Ovary (tissue), 9 donors: ENCODE measurements around the gene NCAN. TPM values are rescaled to one million over a fixed set of nuclear protein-coding genes. Genes with fewer than 3 reads are reported as not detected.

Source experiments
- DNase-seq, 5 donors: peaks; one replicate each; pipeline ENCODE4 v3.0.0-alpha.2; 2019 to 2020
- H3K27ac ChIP-seq, 2 donors: fragments of 200-600 bp; one replicate each; pipeline versions ENCODE4 v1.5.1 to v1.8.0; 2019 to 2022
- H3K27me3 ChIP-seq: fragments of 200-600 bp; one replicate; pipeline ENCODE4 v1.8.0; 2022
- H3K36me3 ChIP-seq: fragments of 200-600 bp; sonication (generic); one replicate; pipeline ENCODE4 v1.5.1; 2019
- H3K4me1 ChIP-seq: one replicate; pipeline ENCODE4 v1.8.1; 2013; ENCODE audit warnings: mild to moderate bottlenecking, moderate library complexity; ENCODE audit not compliant: insufficient read depth
- H3K4me3 ChIP-seq: fragments of 200-600 bp; sonication (generic); one replicate; pipeline ENCODE4 v1.5.1; 2017
- H3K9me3 ChIP-seq, 2 donors: fragments of 200-600 bp in 1 of 2; sonication (generic) in 1 of 2; one replicate each; pipeline versions ENCODE4 v1.5.1 to v1.8.1; 2013 to 2019; ENCODE audit warnings: mild to moderate bottlenecking in 1 of 2, moderate library complexity in 1 of 2
- EP300 ChIP-seq: sonication (generic); formaldehyde crosslinking; IDR thresholded peaks from one replicate; pipeline ENCODE4 v1.6.1; 2017; ENCODE audit warnings: antibody characterized with exemption
- POLR2A ChIP-seq: fragments of 450-650 bp; IDR thresholded peaks from one replicate; pipeline ENCODE4 v1.6.1; 2017; ENCODE audit warnings: antibody characterized with exemption, mild to moderate bottlenecking, moderate library complexity
- WGBS, 3 donors: extraction: QIAGEN DNeasy Blood & Tissue Kit in 1 of 3; methylation state at CpG; one replicate each; pipeline versions ENCODE4 v1.1.5 to v1.1.7; 2013 to 2017; 5-methylcytosine and 5-hydroxymethylcytosine counted together
- intact Hi-C, 4 donors: fragments of 100-400 bp; cut with DNase I; formaldehyde crosslinking; loops; one replicate each; pipeline versions ENCODE4 v1.11.0 to v1.15.1; 2022 to 2023
- polyA plus RNA-seq, 2 donors: library from polyadenylated mRNA; stranded (reverse); fragments of 200-250 nt in 1 of 2; fragments of 350-450 nt in 1 of 2; fragmentation: Illumina TruSeq in 1 of 2; extraction: RNeasy Lipid Tissue Mini Kit (QIAGEN cat#74804) in 1 of 2; gene quantifications; one replicate each; pipeline ENCODE4 v1.2.3, GENCODE V29; 2013 to 2014
- total RNA-seq, 7 donors: library from RNA; depleted of rRNA in 2 of 7; stranded (reverse); fragments of >200 nt in 2 of 7; fragmentation: NEBNext Ultra II Directional in 3 of 7; extraction: Animal tissue kit (Norgen Biotek cat#: 25700) in 3 of 7; gene quantifications; one replicate each; pipeline versions ENCODE4 v1.1.0 to v1.2.4, GENCODE V29; 2016 to 2023
- TF ChIP-seq, protein P1 (sequence below), 3 donors: fragments of 450-650 bp in 2 of 3; fragments of 200-600 bp in 1 of 3; IDR thresholded peaks; one replicate each; pipeline versions ENCODE4 v1.5.1 to v1.8.0; 2016 to 2022; ENCODE audit warnings: antibody characterized with exemption in 3 of 3, mild to moderate bottlenecking in 1 of 3
- donor health status: DM: no; HTN: no; CAD: no; lungs with moderate emphysema.
- donor health status: DM: no; HTN: no; CAD: no.
- donor health status: Bipolar disorder and iron deficiency.
- donor health status: DM: yes; HTN: yes; CAD: no.
- donor health status: DM: no; HTN: no; CAD: no.
- donor health status: DM: yes; HTN: yes; CAD: no.

NCAN gene
- total and polyA plus RNA-seq, 9 donors: not detected

DNA sequence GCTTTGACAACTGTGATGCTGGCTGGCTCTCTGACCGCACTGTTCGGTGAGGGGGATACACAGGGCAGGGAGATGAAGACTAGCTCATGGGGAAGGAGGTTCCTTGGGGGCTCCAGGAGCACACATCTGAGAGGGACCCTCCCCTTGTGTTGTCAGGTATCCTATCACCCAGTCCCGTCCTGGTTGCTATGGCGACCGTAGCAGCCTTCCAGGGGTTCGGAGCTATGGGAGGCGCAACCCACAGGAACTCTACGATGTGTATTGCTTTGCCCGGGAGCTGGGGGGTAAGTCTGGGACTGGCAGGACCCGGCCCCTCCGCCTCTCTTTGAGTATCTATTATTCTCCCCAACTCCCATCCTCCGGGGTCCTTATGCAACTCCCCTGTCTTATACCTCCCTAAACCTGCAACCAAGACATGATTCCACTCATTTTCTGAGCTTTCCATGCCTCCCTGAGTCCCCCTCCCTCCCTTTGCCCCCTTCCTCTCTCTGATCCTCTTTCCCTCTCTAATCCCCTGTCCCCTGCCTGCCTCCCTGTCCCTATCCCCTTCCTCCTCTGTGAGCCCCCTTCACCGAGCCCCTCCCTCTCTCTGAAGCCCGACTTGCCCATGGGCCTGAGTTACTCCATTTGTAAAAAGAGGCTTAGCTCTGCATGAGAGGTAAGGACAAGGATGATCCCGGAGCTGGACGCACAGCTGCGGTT, 12.5 kb downstream of the NCAN start:
- intact Hi-C loops: no loop called here
- no peak for TF ChIP-seq EP300
- no peak for TF ChIP-seq POLR2A
- TF ChIP-seq, protein P1, sequence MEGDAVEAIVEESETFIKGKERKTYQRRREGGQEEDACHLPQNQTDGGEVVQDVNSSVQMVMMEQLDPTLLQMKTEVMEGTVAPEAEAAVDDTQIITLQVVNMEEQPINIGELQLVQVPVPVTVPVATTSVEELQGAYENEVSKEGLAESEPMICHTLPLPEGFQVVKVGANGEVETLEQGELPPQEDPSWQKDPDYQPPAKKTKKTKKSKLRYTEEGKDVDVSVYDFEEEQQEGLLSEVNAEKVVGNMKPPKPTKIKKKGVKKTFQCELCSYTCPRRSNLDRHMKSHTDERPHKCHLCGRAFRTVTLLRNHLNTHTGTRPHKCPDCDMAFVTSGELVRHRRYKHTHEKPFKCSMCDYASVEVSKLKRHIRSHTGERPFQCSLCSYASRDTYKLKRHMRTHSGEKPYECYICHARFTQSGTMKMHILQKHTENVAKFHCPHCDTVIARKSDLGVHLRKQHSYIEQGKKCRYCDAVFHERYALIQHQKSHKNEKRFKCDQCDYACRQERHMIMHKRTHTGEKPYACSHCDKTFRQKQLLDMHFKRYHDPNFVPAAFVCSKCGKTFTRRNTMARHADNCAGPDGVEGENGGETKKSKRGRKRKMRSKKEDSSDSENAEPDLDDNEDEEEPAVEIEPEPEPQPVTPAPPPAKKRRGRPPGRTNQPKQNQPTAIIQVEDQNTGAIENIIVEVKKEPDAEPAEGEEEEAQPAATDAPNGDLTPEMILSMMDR (IDR thresholded peaks at IDR 0.05): no peak
- no peaks in the 10 kb centered on the region for H3K36me3 ChIP-seq
- peaks cover 2% of the 10 kb centered on the region for H3K4me1 ChIP-seq
- WGBS, 3 donors: 60 to 63% (median 63%) methylated on average over 17 of the region's 17 CpGs
- H3K9me3 ChIP-seq: no peaks in the 10 kb centered on the region
- H3K4me3 ChIP-seq: no peak overlapping the region
- H3K27ac ChIP-seq: no peak overlapping the region
- no peaks in the 10 kb centered on the region for H3K27me3 ChIP-seq
- DNase-seq: no peak

GRCh38 chr19:19224852-19225494, 13.2 kb downstream of the NCAN start:
- no peak for TF ChIP-seq POLR2A
- TF ChIP-seq, protein P1 (IDR thresholded peaks at IDR 0.05): peak in 2 of 3 donors; percentile 10 to 24
- WGBS, 3 donors: 1 to 2% (median 1%) methylated on average over 38 to 59 of the region's 59 CpGs
- H3K4me1 ChIP-seq: peaks cover 2% of the 10 kb centered on the region
- H3K9me3 ChIP-seq: no peaks in the 10 kb centered on the region
- intact Hi-C loops: no loop called here
- no peaks in the 10 kb centered on the region for H3K27me3 ChIP-seq
- no peak overlapping the region for H3K27ac ChIP-seq
- peak in 4 of 5 donors; percentile 27 to 69 (median 39) for DNase-seq
- H3K4me3 ChIP-seq: no peak overlapping the region
- H3K36me3 ChIP-seq: no peaks in the 10 kb centered on the region

- Histone ChIP-seq H3K9me3 (no peaks in the 10 kb centered on the region), H3K27ac (no peak overlapping the region), H3K4me3 (no peak overlapping the region), H3K27me3 (no peaks in the 10 kb centered on the region), H3K4me1 (peaks cover 2% of the 10 kb centered on the region), H3K36me3 (no peaks in the 10 kb centered on the region)
- intact Hi-C loops: no loop called here
- no peak for DNase-seq
- WGBS, 3 donors: 59 to 78% (median 73%) methylated on average over 5 of the region's 5 CpGs
- TF ChIP-seq, protein P1 (IDR thresholded peaks at IDR 0.05): no peak
- TF ChIP-seq POLR2A (no peak), EP300 (no peak)
Measured at GRCh38 chr19:19226204-19226603, 14.4 kb downstream of the NCAN start.

GRCh38 chr19:19226663-19227062, 14.9 kb downstream of the NCAN start:
- Histone ChIP-seq H3K9me3 (no peaks in the 10 kb centered on the region), H3K4me1 (peaks cover 2% of the 10 kb centered on the region), H3K27ac (no peak overlapping the region), H3K4me3 (no peak overlapping the region), H3K36me3 (no peaks in the 10 kb centered on the region), H3K27me3 (no peaks in the 10 kb centered on the region)
- no peak for DNase-seq
- WGBS, 3 donors: 48 to 51% (median 48%) methylated on average over 10 of the region's 10 CpGs
- intact Hi-C loops: no loop called here
- TF ChIP-seq POLR2A (no peak), EP300 (no peak)
- TF ChIP-seq, protein P1 (IDR thresholded peaks at IDR 0.05): no peak
